Mononuclear cell (primary cell): ENCODE data around the gene PPIF. TPM values are rescaled to one million over a fixed set of nuclear protein-coding genes. Genes with fewer than 3 reads are reported as not detected.

Experiments
- H3K27me3 ChIP-seq: 2 replicates; pipeline ENCODE4 v1.6.0; 2011; ENCODE audit warnings: low read length, control low read depth; ENCODE audit not compliant: insufficient read depth
- H3K4me1 ChIP-seq: 2 replicates; pipeline ENCODE4 v1.5.1; 2011; ENCODE audit warnings: mild to moderate bottlenecking, low read length, control low read depth; ENCODE audit not compliant: insufficient read depth
- H3K4me3 ChIP-seq: 2 replicates; pipeline ENCODE4 v1.5.1; 2011; ENCODE audit warnings: mild to moderate bottlenecking, low read length, moderate library complexity
- H3K9me3 ChIP-seq: 2 replicates; pipeline ENCODE4 v1.5.1; 2011; ENCODE audit warnings: low read depth, mild to moderate bottlenecking, control low read depth, low read length
- total RNA-seq: library from RNA; depleted of rRNA; stranded (reverse); fragments of >200 nt; gene quantifications from one replicate; pipeline ENCODE4 v1.2.3, GENCODE V29; 2012

PPIF gene
- total RNA-seq, 1 donor = 146 TPM

DNA sequence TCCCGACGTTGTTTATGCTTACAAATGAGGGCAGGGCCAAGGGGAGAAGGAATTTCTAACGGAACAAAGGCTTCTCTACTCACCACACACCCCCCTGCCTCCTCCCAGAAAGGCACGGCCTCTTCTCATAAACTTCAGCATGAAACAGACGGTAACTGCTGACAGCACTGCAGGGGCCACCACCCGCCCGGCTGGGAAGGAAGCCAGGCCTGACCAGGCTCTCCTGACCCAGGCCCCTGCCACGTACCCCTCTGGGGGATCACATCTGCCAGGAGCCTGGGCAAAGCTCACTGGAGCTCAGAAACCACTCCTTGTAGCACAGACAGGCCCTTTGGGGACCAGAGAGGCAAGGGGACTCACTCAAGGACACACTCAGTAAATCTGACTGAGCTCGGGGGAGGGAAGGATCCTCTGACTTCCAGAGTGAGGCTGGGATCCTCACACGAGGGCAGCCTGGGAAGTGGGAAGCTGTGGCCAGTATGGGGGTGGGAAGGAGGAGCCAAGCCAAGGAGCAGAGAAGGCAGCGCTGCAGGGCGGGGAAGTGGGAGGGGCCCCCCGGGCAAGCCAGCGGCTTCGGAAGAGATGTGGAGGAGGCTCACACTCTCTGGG is 52.1 kb downstream of the PPIF start:
- Histone ChIP-seq H3K9me3 (no peaks in the 10 kb centered on the region), H3K4me1 (peaks cover 19% of the 10 kb centered on the region)

DNA sequence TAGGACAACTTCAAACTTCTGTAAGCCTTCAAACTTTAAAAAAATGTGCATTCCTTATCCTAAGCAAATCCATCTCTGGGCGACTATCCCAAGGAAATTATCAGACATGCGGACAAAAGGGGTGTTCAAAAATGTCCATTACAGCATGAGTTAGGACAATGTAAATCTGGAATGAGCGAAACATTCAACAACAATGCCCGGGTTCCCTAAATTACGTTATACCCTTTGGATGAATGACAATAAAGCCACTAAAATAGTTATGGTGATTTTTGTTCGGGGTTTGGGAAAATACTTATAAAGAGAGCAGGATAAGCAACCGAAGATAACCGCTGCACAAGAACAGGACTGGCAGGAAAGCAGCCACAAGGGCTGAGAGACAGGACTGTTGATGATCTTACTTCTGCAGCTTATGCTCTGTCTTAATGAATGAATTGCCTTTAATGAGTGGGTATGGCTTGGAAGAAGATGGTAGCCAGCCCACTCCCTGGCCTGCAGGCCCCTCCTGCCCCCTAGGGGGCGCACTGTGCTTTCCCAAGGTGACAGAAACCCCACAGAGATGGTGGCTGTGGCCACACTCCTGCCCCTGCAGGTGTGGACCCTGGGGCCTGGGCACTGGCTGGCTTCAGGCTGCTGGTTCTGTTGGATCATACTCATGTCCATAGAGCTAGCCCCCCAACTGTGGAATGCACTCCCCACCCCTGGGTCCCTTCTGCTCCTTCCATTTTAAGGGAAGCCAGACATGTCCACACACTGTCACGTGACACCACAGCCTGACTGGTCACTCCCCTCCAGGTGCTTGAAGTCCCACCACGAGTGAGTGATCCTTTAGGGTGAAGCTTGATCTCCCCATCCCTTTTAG is 53.1 kb downstream of the PPIF start:
- H3K4me1 ChIP-seq = peaks cover 30% of the 10 kb centered on the region
- H3K9me3 ChIP-seq = no peaks in the 10 kb centered on the region
- H3K4me3 ChIP-seq = no peak overlapping the region
- no peaks in the 10 kb centered on the region for H3K27me3 ChIP-seq

More for the DNA sequence above, 52.1 kb downstream of the PPIF start:
- H3K4me3 ChIP-seq = no peak overlapping the region
- H3K27me3 ChIP-seq = no peaks in the 10 kb centered on the region

DNA sequence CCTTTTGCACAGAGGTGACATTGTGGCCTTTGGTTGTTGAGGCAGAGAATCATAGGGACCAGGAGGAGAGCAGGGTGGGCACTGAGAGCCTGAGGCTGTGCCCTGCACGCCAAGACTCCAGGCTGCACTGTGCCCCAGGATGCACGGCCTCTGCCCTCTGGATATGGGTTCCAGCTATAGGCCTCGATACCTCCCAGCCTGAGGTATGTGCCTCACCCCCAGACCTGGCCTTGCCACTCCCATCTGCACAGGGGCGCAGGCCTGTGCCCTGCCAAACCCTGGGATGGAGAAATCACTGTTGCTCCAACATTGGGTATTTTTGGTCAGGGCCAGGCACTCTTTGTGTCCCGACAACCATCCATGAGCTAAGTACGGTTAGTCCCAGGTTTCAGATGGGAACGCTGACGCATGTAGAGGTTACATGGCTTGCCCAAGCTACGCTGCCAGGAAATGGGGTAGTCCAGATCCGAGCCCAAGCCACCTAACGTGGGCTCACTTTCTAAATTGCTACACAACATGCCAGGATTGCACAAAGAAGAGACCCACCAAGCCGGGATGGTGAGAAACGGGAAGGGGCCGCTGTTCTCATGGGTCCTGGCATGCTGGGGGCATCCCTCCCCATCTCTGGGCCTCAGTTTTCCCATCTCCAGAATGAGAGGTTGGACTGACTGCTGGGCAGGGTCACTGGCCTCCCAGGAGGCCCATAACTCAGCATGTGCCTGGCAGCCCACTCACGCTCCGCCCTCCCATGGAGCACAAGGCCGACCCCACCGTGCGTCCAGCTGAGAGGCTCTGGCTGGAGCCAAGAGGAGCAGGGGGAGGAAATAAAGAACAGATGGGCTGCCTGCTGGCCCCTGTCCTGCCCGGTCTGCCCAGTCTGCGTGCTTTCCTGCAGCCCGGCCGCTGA is 54.0 kb downstream of the PPIF start:
- Histone ChIP-seq H3K4me1 (peaks cover 34% of the 10 kb centered on the region), H3K9me3 (no peaks in the 10 kb centered on the region), H3K4me3 (no peak overlapping the region), H3K27me3 (no peaks in the 10 kb centered on the region)

DNA sequence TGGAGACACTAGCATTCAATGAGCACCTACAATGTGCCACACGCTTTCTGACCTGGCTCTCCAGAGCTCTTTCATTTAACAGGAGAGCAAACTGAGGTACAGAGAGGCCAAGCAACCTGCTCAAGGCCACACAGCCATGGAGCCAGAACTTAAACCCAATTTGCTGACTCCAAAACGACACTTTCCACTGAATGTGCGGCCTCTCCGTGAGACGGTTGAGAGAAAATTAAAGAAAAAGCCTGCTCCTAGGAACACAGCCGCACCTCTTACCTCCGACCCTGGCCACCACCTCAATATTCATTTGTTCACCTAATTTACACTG is 55.3 kb downstream of the PPIF start:
- no peak overlapping the region for H3K4me3 ChIP-seq
- H3K4me1 ChIP-seq = peaks cover 34% of the 10 kb centered on the region
- H3K27me3 ChIP-seq = no peaks in the 10 kb centered on the region
- H3K9me3 ChIP-seq = no peaks in the 10 kb centered on the region

DNA sequence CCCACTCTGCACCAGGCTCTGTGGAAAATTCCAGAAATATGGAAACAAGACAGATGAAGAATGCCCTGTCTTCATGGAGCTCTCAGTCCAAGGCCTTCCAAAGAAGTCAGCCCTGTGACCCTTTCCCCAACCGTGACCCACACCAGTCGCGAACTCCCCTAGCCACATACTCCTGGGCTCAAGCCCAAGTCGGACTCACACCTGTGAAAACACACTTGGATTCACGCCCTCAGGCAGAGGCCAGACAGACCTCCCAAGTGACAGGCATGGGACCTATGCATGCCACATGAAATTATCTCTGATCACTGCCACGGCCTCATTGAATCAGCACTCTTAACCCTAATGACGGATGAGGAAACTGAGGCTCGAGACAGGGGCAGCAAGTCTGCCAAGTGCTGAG is 55.7 kb downstream of the PPIF start:
- H3K4me1 ChIP-seq = peaks cover 34% of the 10 kb centered on the region
- H3K27me3 ChIP-seq = no peaks in the 10 kb centered on the region
- no peak overlapping the region for H3K4me3 ChIP-seq
- H3K9me3 ChIP-seq = no peaks in the 10 kb centered on the region

DNA sequence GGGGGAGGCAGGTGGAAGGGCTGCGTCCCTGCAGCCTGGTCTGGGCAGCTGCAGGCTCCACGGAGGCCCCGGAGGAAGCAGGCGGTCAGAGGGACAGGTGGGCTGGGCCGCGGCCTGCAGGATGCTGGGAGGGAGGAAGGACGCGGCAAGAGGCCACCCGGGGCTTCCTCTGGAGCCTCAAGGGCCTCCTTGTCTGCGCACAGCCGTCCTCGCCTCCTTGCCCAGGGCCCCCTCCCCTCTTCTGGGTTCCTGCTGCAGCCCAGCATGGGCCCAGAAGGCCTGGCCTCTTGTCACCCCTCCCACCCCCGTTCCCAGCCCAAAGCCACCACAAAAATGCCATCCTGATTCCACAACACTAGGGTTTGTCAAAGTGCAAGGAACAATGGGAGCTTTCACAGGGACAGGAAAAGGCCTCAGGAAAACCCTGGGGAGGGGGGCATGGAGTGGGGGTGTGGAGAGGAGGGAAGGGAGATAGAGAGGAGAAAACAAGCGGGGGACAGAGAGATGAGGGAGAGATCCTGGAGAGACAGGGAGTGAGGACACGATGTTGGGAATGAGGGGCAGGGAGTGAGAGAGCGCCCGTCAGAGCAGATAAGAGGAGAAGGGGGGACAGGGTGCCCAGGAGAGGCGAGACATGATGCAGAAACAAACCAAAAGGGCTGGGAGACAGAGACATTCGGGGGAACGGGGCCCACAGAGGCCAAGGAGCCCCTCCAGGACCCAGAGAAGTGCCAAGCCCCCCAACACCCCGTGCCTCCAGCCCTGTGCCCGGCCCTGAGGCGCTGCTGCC is 56.4 kb downstream of the PPIF start:
- Histone ChIP-seq H3K27me3 (no peaks in the 10 kb centered on the region), H3K9me3 (no peaks in the 10 kb centered on the region), H3K4me3 (no peak overlapping the region), H3K4me1 (peaks cover 34% of the 10 kb centered on the region)

DNA sequence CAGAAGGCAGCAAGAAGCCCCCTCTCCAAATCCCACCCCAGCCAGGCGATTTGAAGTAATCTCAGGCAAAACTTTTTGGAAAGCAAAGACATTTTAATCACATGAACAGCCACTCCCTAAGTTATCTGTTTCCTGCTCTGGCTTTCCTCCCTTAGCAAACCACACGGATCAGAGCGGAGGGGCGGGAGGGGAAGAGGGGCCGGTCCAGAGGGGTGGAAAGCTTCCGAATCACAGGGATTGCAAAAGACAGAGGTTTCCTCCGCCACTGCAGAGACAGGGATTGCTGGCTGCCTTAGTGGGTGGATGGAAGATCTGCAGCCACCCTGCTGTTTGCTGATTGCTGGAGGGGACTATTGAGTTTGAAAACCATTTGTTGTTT is 57.0 kb downstream of the PPIF start:
- no peaks in the 10 kb centered on the region for H3K27me3 ChIP-seq
- H3K4me3 ChIP-seq = no peak overlapping the region
- peaks cover 33% of the 10 kb centered on the region for H3K4me1 ChIP-seq
- H3K9me3 ChIP-seq = no peaks in the 10 kb centered on the region

DNA sequence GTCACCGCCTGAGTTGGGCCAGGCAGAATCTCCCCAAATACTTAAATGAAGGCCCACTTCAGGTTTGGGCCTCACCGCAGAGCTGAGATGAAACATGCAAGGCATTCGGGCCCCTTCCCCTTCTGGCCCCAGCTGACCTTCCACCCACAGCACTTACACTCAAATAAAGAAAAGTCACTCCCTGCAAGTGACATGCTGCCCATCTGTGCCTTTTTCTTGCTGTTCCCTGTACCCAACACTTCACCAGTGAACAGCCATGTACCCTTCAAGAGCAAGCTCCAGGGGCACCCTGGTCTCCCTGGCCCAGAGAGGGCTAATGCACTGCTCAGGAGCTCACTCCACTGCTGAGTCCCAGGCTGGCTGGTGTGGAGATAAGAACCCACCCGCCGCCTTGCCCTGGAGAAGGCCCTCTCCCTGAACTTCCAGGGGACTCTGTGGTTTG is 57.4 kb downstream of the PPIF start:
- no peaks in the 10 kb centered on the region for H3K27me3 ChIP-seq
- no peaks in the 10 kb centered on the region for H3K9me3 ChIP-seq
- no peak overlapping the region for H3K4me3 ChIP-seq
- H3K4me1 ChIP-seq = peaks cover 28% of the 10 kb centered on the region

Other genes starting within 250 kb of the PPIF start
- 4.0 TPM for gene ZCCHC24, start 98.2 kb downstream of the PPIF start, total RNA-seq
- gene EIF5AL1, start 165.1 kb downstream of the PPIF start, total RNA-seq = 0.73 TPM
- not detected for gene SFTPA2, start 212.9 kb downstream of the PPIF start, total RNA-seq